ENCODE measurements around the gene C1QTNF6. TPM values are rescaled to one million over a fixed set of nuclear protein-coding genes. Genes with fewer than 3 reads are reported as not detected.

The C1QTNF6 gene
- total RNA-seq, 1 donor from 2014 or later, result 23.2 TPM

- DNase-seq (ENCODE audit: extremely low spot score, unreplicated experiment), result no peak
- Mint-ChIP-seq H3K27me3 (peaks cover 25% of the 10 kb centered on the region), H3K9me3 (peaks cover 5% of the 10 kb centered on the region), H3K4me1 (ENCODE audit: unreplicated experiment) (no peaks in the 10 kb centered on the region), H3K27ac (no peak overlapping the region), H3K4me3 (no peak overlapping the region), H3K36me3 (no peaks in the 10 kb centered on the region)
- no peak for TF ChIP-seq CTCF (conservative IDR thresholded peaks at IDR 0.05)
These were observed 40.7 kb downstream of the C1QTNF6 start for GRCh38 chr22:37147186-37147990.

DNA sequence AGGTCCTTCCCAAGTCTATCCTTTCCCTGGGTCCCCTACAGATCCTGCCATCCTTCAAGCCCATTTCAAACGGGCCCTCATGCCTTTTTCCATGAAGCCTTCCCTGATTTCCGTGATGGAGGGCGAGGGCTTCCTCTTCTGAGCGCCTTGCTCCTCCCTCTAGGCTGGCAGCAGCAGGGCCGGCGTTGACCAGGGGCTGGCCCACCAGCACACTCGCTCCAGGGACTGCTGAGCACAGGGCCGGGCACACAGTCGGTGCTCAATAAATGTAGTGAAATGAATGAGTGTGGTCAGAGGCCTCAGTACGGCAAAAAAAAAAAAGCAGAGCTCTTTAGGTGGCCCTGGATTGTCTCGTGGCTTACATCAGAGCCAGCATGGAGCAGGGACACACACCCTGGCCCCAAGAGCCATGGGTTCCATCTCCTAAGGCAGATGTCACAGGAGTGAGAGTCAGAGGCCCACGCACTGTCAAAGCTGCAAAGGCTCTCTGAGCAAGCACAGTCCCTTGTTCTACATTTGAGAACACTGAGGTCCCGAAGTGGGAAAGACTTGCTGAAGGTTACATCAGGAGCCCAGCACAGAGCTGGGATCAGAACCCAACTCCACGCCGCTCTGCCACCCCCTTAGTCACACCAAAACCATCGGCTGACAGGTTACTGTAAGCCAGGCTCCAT is 41.4 kb downstream of the C1QTNF6 start:
- Mint-ChIP-seq H3K9me3 (peaks cover 4% of the 10 kb centered on the region), H3K27me3 (peaks cover 25% of the 10 kb centered on the region), H3K4me3 (no peak overlapping the region), H3K27ac (no peak overlapping the region), H3K4me1 (ENCODE audit: unreplicated experiment) (no peaks in the 10 kb centered on the region), H3K36me3 (no peaks in the 10 kb centered on the region)
- DNase-seq (ENCODE audit: extremely low spot score, unreplicated experiment), result no peak
- TF ChIP-seq CTCF (conservative IDR thresholded peaks at IDR 0.05), result no peak

- DNase-seq (ENCODE audit: extremely low spot score, unreplicated experiment), result no peak
- H3K4me3 Mint-ChIP-seq, result no peak overlapping the region
- H3K9me3 Mint-ChIP-seq, result no peaks in the 10 kb centered on the region
- no peak for TF ChIP-seq CTCF (conservative IDR thresholded peaks at IDR 0.05)
- H3K27me3 Mint-ChIP-seq, result peaks cover 25% of the 10 kb centered on the region
- H3K27ac Mint-ChIP-seq, result no peak overlapping the region
- no peaks in the 10 kb centered on the region for H3K36me3 Mint-ChIP-seq
- no peaks in the 10 kb centered on the region for H3K4me1 Mint-ChIP-seq (ENCODE audit: unreplicated experiment)
These were observed 42.0 kb downstream of the C1QTNF6 start for GRCh38 chr22:37146051-37146385.

DNA sequence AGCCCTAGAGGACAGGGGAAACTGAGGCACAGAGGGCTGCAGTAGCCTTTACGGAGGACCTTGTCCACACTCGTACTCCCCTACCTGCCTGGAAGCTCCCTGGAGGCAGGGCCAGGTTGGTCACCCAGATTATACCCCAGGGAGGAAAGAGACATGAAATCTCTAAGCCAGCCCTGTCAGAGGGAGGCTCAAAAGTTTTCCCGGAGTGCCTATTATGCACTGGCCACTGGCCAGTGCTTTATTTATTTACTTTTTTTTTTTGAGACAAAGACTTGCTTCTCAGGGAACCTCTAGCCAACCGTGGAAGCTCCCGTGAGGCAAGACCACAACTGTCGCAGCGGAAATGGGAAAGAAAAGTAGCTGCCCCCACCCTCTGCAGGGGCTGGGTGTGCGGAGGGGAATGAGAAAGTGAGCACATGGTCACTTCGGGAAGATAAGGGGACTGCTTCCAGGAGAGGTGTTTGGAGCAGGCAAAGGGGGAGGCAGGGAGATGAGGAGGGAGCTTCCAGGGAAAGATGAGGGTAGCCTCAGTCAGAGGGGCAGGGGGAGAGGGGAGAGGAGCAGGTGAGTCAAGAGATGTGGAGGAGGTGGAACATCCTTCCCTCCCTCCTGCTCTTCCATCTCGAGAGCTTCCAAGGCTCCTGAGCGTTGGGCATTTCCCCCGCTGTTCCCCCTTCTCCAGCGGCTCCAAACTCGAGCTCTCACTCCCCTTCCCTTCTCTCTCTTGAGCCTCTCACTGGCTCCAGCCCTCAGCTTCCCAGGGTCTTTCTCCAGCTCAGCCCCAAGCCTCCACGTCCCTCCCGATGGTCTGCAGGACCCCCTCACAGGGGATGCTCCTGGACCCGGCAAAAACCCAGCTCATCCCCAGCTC is 42.6 kb downstream of the C1QTNF6 start:
- Mint-ChIP-seq H3K4me3 (no peak overlapping the region), H3K27ac (no peak overlapping the region)

More for the DNA sequence above, 42.6 kb downstream of the C1QTNF6 start:
- Mint-ChIP-seq H3K9me3 (no peaks in the 10 kb centered on the region), H3K36me3 (no peaks in the 10 kb centered on the region), H3K27me3 (peaks cover 25% of the 10 kb centered on the region), H3K4me1 (ENCODE audit: unreplicated experiment) (no peaks in the 10 kb centered on the region)
- TF ChIP-seq CTCF (conservative IDR thresholded peaks at IDR 0.05), result no peak
- DNase-seq (ENCODE audit: extremely low spot score, unreplicated experiment), result no peak

Data from type B pancreatic cell (in vitro differentiated cells).